T47D (cell line): ENCODE measurements around the gene PELI2.
A peak's percentile ranks its signal among the peaks of the same experiment; 100 is the strongest.

ENCODE experiments used
- DNase-seq, 2 experiments: peaks; one replicate each; pipeline versions ENCODE4 v3.0.0 to v3.0.0-alpha.2; 2011 to 2012; ENCODE audit warnings: low read depth in 1 of 2, low spot score in 1 of 2
- JUND ChIP-seq: IDR thresholded peaks from 2 replicates; pipeline ENCODE4 v1.6.1; 2012; ENCODE audit warnings: low read depth
- in situ Hi-C: cut with HindIII; loops from 2 replicates; pipeline ENCODE4 v1.10.0; 2016; ENCODE audit warnings: low sequenced_read_pairs, low pct_unique_long_range_greater_than_20kb

Gene PELI2

GRCh38 chr14:56117765-56118610, at the start of gene PELI2:
Gene PELI2 (plus strand): TSS chr14:56118411. CDS start chr14:56118661, 250 bp downstream.
- TF ChIP-seq JUND = no peak
- DNase-seq = peak; percentile 23 to 35
- in situ Hi-C loops = no loop called here

- no peak for TF ChIP-seq JUND
- no peak for DNase-seq
- in situ Hi-C loops = no loop called here
Measured at GRCh38 chr14:56073799-56074198, 44.4 kb upstream of the PELI2 start.

GRCh38 chr14:56075301-56075700, 42.9 kb upstream of the PELI2 start:
- TF ChIP-seq JUND = no peak
- no peak for DNase-seq
- in situ Hi-C loops = no loop called here

GRCh38 chr14:56081139-56081538, 37.1 kb upstream of the PELI2 start:
- in situ Hi-C loops = no loop called here
- DNase-seq = no peak
- no peak for TF ChIP-seq JUND

- TF ChIP-seq JUND = no peak
- in situ Hi-C loops = no loop called here
- no peak for DNase-seq
Measured at GRCh38 chr14:56082880-56083279, 35.3 kb upstream of the PELI2 start.

GRCh38 chr14:56085471-56085870, 32.7 kb upstream of the PELI2 start:
- in situ Hi-C loops = no loop called here
- DNase-seq = peak in 1 of 2 experiments; percentile 24
- no peak for TF ChIP-seq JUND

GRCh38 chr14:56087671-56088471, 30.3 kb upstream of the PELI2 start:
- in situ Hi-C loops = no loop called here
- no peak for TF ChIP-seq JUND
- DNase-seq = no peak

GRCh38 chr14:56088941-56089340, 29.3 kb upstream of the PELI2 start:
- no peak for DNase-seq
- in situ Hi-C loops = no loop called here
- TF ChIP-seq JUND = no peak

GRCh38 chr14:56092763-56093162, 25.4 kb upstream of the PELI2 start:
- TF ChIP-seq JUND = no peak
- no peak for DNase-seq
- in situ Hi-C loops = no loop called here

- in situ Hi-C loops = no loop called here
- DNase-seq = no peak
Measured at GRCh38 chr14:56094076-56094475, 24.1 kb upstream of the PELI2 start.

GRCh38 chr14:56098021-56098420, 20.2 kb upstream of the PELI2 start:
- in situ Hi-C loops = no loop called here
- no peak for DNase-seq
- no peak for TF ChIP-seq JUND

More at GRCh38 chr14:56094076-56094475, 24.1 kb upstream of the PELI2 start:
- TF ChIP-seq JUND = no peak

- in situ Hi-C loops = no loop called here
- no peak for DNase-seq
- TF ChIP-seq JUND = no peak
Measured at GRCh38 chr14:56099081-56099797, 19.0 kb upstream of the PELI2 start.
